SK-N-SH (cell line): ENCODE measurements around the gene PEAK1. TPM values are rescaled to one million over a fixed set of nuclear protein-coding genes. Genes with fewer than 3 reads are reported as not detected.

Experiments used
- CTCF ChIA-PET: fragments of 300-600, 350-600 bp; formaldehyde crosslinking; extraction: SDS; loops from one replicate; lab custom pipeline; 2021; lab: Yijun Ruan, JAX
- POLR2A ChIA-PET: fragments of 350-600 bp; sonication (Branson Sonifier 250); formaldehyde crosslinking; extraction: SDS; loops from one replicate; lab custom pipeline; 2020; ENCODE audit warnings: antibody characterized with exemption, inconsistent platforms; lab: Yijun Ruan, JAX
- DNase-seq: peaks from one replicate; pipeline ENCODE4 v3.0.0; 2012
- H2AFZ ChIP-seq: fragments of 200-600 bp; sonication (generic); 2 replicates; pipeline ENCODE4 v1.8.1; 2016; ENCODE audit warnings: antibody characterized with exemption, mild to moderate bottlenecking, low read depth
- H3F3A ChIP-seq: fragments of 200-600 bp; sonication (generic); replicated peaks from 2 replicates; pipeline ENCODE3; 2016; ENCODE audit warnings: antibody characterized with exemption, mild to moderate bottlenecking; ENCODE audit not compliant: insufficient read depth
- H3K27ac ChIP-seq, 2 experiments: fragments of 200-500 bp in 1 of 2; fragments of 200-600 bp in 1 of 2; sonication (Bioruptor generic) in 1 of 2; sonication (generic), shearing (Covaris generic) in 1 of 2; 2 replicates each; pipeline versions ENCODE4 v1.5.1 to v1.6.1; 2014 to 2016; ENCODE audit warnings: low read depth in 2 of 2, inconsistent platforms in 1 of 2, low read length in 1 of 2, mild to moderate bottlenecking in 1 of 2, mixed read lengths in 1 of 2
- H3K27me3 ChIP-seq: fragments of 200-600 bp; sonication (generic), shearing (Covaris generic); 2 replicates; pipeline ENCODE4 v1.6.1; 2016; ENCODE audit warnings: mixed run types; ENCODE audit not compliant: insufficient read depth
- H3K36me3 ChIP-seq, 2 experiments: fragments of 200-500 bp in 1 of 2; fragments of 200-600 bp in 1 of 2; sonication (Bioruptor generic) in 1 of 2; sonication (generic) in 1 of 2; replicated peaks in 1 of 2; 2 replicates each; pipeline versions ENCODE3 to v1.5.1; 2014 to 2016; ENCODE audit warnings: low read length in 1 of 2, mild to moderate bottlenecking in 1 of 2; ENCODE audit not compliant: insufficient read depth in 2 of 2, control insufficient read depth in 1 of 2
- H3K4me1 ChIP-seq, 2 experiments: fragments of 200-500 bp in 1 of 2; fragments of 200-600 bp in 1 of 2; sonication (Bioruptor generic) in 1 of 2; sonication (generic), shearing (Covaris generic) in 1 of 2; 2 replicates each; pipeline versions ENCODE4 v1.5.1 to v1.6.1; 2014 to 2016; ENCODE audit warnings: low read depth in 1 of 2, low read length in 1 of 2, mixed run types in 1 of 2; ENCODE audit not compliant: insufficient read depth in 2 of 2, control insufficient read depth in 1 of 2
- H3K4me2 ChIP-seq: fragments of 200-600 bp; sonication (generic), shearing (Covaris generic); 2 replicates; pipeline ENCODE4 v1.6.1; 2017; ENCODE audit warnings: mixed run types
- H3K4me3 ChIP-seq, 2 experiments: fragments of 200-500 bp in 1 of 2; fragments of 200-600 bp in 1 of 2; sonication (Bioruptor generic) in 1 of 2; sonication (generic), shearing (Covaris generic) in 1 of 2; 2 replicates each; pipeline versions ENCODE4 v1.5.1 to v1.8.1; 2014 to 2016; ENCODE audit warnings: low read depth in 2 of 2, inconsistent platforms in 1 of 2, low read length in 1 of 2, mild to moderate bottlenecking in 1 of 2, mixed read lengths in 1 of 2, moderate library complexity in 1 of 2
- H3K79me2 ChIP-seq: fragments of 200-600 bp; sonication (generic); 2 replicates; pipeline ENCODE4 v1.8.1; 2017; ENCODE audit warnings: mild to moderate bottlenecking; ENCODE audit not compliant: insufficient read depth
- H3K9ac ChIP-seq: fragments of 200-600 bp; sonication (generic); 2 replicates; pipeline ENCODE4 v1.6.1; 2017; ENCODE audit warnings: mixed run types
- H3K9me2 ChIP-seq: fragments of 200-600 bp; sonication (generic); 2 replicates; pipeline ENCODE4 v1.6.1; 2017; ENCODE audit warnings: mixed run types
- H3K9me3 ChIP-seq: fragments of 200-600 bp; sonication (generic); 2 replicates; pipeline ENCODE4 v1.6.1; 2017; ENCODE audit warnings: mixed run types, mild to moderate bottlenecking, moderate library complexity
- H4K20me1 ChIP-seq: fragments of 200-600 bp; sonication (generic); 2 replicates; pipeline ENCODE4 v1.6.1; 2017; ENCODE audit warnings: mild to moderate bottlenecking, mixed run types; ENCODE audit not compliant: insufficient read depth
- CHD2 ChIP-seq: fragments of 150-350 bp; IDR thresholded peaks from 2 replicates; pipeline ENCODE4 v1.6.1; 2018; ENCODE audit warnings: low read length; ENCODE audit not compliant: partially characterized antibody
- ELF1 ChIP-seq: IDR thresholded peaks from 2 replicates; pipeline ENCODE4 v1.4.0; 2012
- FOXJ3 ChIP-seq: sonication (generic); formaldehyde crosslinking; IDR thresholded peaks from 2 replicates; pipeline ENCODE4 v1.5.1; 2020; ENCODE audit warnings: mild to moderate bottlenecking, missing genetic modification reagents
- FOXM1 ChIP-seq: IDR thresholded peaks from 2 replicates; pipeline ENCODE4 v1.4.0; 2012; ENCODE audit warnings: low read depth, mild to moderate bottlenecking
- GATA2 ChIP-seq: sonication (generic); formaldehyde crosslinking; IDR thresholded peaks from 2 replicates; pipeline ENCODE4 v1.5.0; 2020; ENCODE audit warnings: mild to moderate bottlenecking, missing genetic modification reagents
- RFX5 ChIP-seq: IDR thresholded peaks from 2 replicates; pipeline ENCODE4 v1.6.1; 2012; ENCODE audit warnings: mild to moderate bottlenecking, improper control_type of control experiment, low read length
- SMC3 ChIP-seq: IDR thresholded peaks from 2 replicates; pipeline ENCODE4 v1.6.1; 2012; ENCODE audit warnings: low read depth, low read length, improper control_type of control experiment
- TCF12 ChIP-seq: IDR thresholded peaks from 2 replicates; pipeline ENCODE4 v1.4.0; 2012
- WGBS: methylation state at CpG from one replicate; pipeline ENCODE4 v1.1.6; 2017; ENCODE audit warnings: low lambda C conversion rate; 5-methylcytosine and 5-hydroxymethylcytosine counted together
- polyA plus RNA-seq, 3 experiments: library from polyadenylated mRNA; depleted of rRNA; stranded (reverse); fragments of >200 nt; gene quantifications; 2 replicates each; pipeline ENCODE4 v1.2.3, GENCODE V29; 2012
- TF ChIP-seq, protein P1 (sequence below): fragments of 200-600 bp; sonication (generic); IDR thresholded peaks from 2 replicates; pipeline ENCODE4 v1.6.1; 2017; ENCODE audit warnings: antibody characterized with exemption, mild to moderate bottlenecking, moderate library complexity
- TF ChIP-seq, protein P2 (sequence below): IDR thresholded peaks from 2 replicates; pipeline ENCODE4 v1.4.0; 2012; ENCODE audit warnings: low read depth, borderline replicate concordance

Gene PEAK1
- polyA plus RNA-seq, 1 of the 3 experiments (the other 2 are of a cell fraction): 9.0 TPM

DNA sequence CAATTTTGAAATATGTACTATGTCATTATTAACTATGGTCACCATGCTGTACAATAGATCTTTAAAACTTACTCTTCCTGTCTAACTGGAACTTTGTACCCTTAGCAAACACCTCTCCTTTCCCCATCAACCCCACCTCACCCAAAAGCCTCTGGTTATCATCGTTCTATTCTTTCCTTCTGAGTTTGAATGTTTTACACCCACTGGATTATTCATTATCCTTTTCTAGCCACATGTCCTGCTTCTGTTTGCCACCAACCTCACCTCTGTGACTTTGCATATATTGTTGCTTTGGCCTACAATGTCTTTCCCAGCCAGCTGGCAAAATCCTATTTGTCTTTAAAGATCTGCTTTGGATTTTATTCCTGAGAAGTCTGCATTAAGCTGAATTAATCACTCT is 246.4 kb downstream of the PEAK1 start:
- WGBS: 84% methylated on average over 1 of the region's 1 CpG
- peaks cover 0 to 20% of the 10 kb centered on the region in 2 experiments for H3K36me3 ChIP-seq
- H3K4me1 ChIP-seq: peaks cover 0 to 2% of the 10 kb centered on the region in 2 experiments; a peak in 2 of 4 replicates
- no peaks in the 10 kb centered on the region for H4K20me1 ChIP-seq
- ChIA-PET CTCF (interaction anchor here (0.7 to 2.6 kb wide), 3 partner anchors 16 to 370 kb away, joined by 3 to 6 read pairs (median 3); no protein-coding TSS in a partner anchor), POLR2A (no interaction called here)
- no peak for DNase-seq
- H3K79me2 ChIP-seq: peaks cover 7% of the 10 kb centered on the region; the same call in 1 of the 2 replicates
- H3K9ac ChIP-seq: no peak overlapping the region
- H3K27ac ChIP-seq: peak overlapping the region in 1 of 2 experiments; percentile 60; a peak in 2 of 4 replicates
- H3K27me3 ChIP-seq: no peaks in the 10 kb centered on the region
- no peak overlapping the region for H2AFZ ChIP-seq
- H3F3A ChIP-seq: peaks cover 11% of the 10 kb centered on the region
- H3K4me3 ChIP-seq: no peak overlapping the region
- no peak for TF ChIP-seq FOXJ3 (CRISPR knock-in tag)
- no peak for TF ChIP-seq GATA2
- TF ChIP-seq, protein P1, sequence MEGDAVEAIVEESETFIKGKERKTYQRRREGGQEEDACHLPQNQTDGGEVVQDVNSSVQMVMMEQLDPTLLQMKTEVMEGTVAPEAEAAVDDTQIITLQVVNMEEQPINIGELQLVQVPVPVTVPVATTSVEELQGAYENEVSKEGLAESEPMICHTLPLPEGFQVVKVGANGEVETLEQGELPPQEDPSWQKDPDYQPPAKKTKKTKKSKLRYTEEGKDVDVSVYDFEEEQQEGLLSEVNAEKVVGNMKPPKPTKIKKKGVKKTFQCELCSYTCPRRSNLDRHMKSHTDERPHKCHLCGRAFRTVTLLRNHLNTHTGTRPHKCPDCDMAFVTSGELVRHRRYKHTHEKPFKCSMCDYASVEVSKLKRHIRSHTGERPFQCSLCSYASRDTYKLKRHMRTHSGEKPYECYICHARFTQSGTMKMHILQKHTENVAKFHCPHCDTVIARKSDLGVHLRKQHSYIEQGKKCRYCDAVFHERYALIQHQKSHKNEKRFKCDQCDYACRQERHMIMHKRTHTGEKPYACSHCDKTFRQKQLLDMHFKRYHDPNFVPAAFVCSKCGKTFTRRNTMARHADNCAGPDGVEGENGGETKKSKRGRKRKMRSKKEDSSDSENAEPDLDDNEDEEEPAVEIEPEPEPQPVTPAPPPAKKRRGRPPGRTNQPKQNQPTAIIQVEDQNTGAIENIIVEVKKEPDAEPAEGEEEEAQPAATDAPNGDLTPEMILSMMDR: no peak
- TF ChIP-seq FOXM1: no peak
- no peak for TF ChIP-seq TCF12
- TF ChIP-seq RFX5: no peak
- no peaks in the 10 kb centered on the region for H3K9me2 ChIP-seq
- H3K9me3 ChIP-seq: no peaks in the 10 kb centered on the region
- no peak overlapping the region for H3K4me2 ChIP-seq

DNA sequence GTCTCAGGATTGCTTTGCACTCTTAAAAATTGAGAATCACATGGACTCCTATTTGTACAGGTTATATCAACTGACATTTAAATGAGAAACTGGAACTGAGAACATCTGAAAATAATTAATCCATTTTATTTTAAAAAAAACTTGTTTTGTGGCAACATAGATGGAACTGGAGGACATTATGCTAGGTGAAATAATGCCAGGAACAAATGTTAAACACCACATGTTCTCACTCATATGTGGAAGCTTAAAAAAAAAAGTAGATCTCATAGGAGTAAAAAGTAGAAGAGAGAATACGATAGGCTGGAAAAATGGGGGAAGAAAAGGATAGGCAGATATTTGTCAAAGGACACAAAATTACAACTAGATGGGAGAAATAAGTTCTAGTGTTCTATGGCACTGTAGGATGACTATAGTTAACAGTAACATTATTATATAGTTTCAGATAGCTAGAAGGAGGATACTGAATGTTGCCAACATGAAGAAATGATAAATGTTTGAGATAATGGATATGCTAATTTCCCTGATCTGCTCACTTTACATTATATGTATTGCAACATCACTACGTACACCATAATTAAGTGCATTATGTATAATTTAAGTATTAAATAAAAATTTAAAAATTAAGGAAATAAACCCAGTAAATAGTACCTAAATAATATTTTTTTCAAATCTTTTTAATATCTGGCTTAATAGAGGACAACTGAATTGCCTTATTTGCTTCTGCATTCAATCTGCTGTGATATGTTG is 248.5 kb downstream of the PEAK1 start:
- Histone ChIP-seq H3K9ac (no peak overlapping the region), H3K79me2 (peaks cover 7% of the 10 kb centered on the region; the same call in 1 of the 2 replicates), H3K36me3 (peaks cover 0 to 17% of the 10 kb centered on the region in 2 experiments), H3F3A (peaks cover 4% of the 10 kb centered on the region), H3K27me3 (no peaks in the 10 kb centered on the region), H3K4me1 (peaks cover 0 to 10% of the 10 kb centered on the region in 2 experiments; a peak in 2 of 4 replicates), H3K27ac (no peak overlapping the region), H3K4me2 (no peak overlapping the region), H3K4me3 (no peak overlapping the region), H3K9me3 (no peaks in the 10 kb centered on the region), H2AFZ (no peak overlapping the region), H3K9me2 (no peaks in the 10 kb centered on the region), H4K20me1 (no peaks in the 10 kb centered on the region)
- ChIA-PET CTCF (no interaction called here), POLR2A (interaction anchor here (0.6 kb wide), 1 partner anchor 326 kb away, joined by 3 read pairs; no protein-coding TSS in a partner anchor)
- TF ChIP-seq ELF1 (no peak), SMC3 (no peak), CHD2 (no peak)
- TF ChIP-seq, protein P2, sequence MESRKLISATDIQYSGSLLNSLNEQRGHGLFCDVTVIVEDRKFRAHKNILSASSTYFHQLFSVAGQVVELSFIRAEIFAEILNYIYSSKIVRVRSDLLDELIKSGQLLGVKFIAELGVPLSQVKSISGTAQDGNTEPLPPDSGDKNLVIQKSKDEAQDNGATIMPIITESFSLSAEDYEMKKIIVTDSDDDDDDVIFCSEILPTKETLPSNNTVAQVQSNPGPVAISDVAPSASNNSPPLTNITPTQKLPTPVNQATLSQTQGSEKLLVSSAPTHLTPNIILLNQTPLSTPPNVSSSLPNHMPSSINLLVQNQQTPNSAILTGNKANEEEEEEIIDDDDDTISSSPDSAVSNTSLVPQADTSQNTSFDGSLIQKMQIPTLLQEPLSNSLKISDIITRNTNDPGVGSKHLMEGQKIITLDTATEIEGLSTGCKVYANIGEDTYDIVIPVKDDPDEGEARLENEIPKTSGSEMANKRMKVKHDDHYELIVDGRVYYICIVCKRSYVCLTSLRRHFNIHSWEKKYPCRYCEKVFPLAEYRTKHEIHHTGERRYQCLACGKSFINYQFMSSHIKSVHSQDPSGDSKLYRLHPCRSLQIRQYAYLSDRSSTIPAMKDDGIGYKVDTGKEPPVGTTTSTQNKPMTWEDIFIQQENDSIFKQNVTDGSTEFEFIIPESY: no peak
- no peak for DNase-seq
- 95% methylated on average over 2 of the region's 2 CpGs for WGBS
